Panc1 (cell line): ENCODE results near the gene TRMT13. TPM values are rescaled to one million over a fixed set of nuclear protein-coding genes. Genes with fewer than 3 reads are reported as not detected.

Experiments used
- ATAC-seq: fragments of 200-7000 bp; cut with Tn5 transposase; 2 replicates; pipeline ENCODE4 v1.9.1; 2020; ENCODE audit warnings: mild to moderate bottlenecking, moderate library complexity
- BruUV-seq: library from RNA; stranded (reverse); fragments of 400-500 nt; replicated peaks from 2 replicates; lab custom pipeline; 2021; lab: Mats Ljungman, UMichigan
- CTCF ChIA-PET: fragments of 300-600 bp; sonication (Branson Sonifier 250); formaldehyde crosslinking; loops from one replicate; lab custom pipeline; 2022; ENCODE audit warnings: antibody characterized with exemption; lab: Charles Lee
- POLR2A ChIA-PET: fragments of 300-600 bp; sonication (Branson Sonifier 250); formaldehyde crosslinking; loops from one replicate; lab custom pipeline; 2022; ENCODE audit warnings: antibody characterized with exemption; lab: Charles Lee
- DNase-seq: peaks from one replicate; pipeline ENCODE4 v3.0.0-alpha.2; 2010; ENCODE audit warnings: low read depth, low spot score
- H3K27ac ChIP-seq: 2 replicates; pipeline ENCODE4 v1.5.1; 2011; ENCODE audit warnings: mild to moderate bottlenecking, low read length, inconsistent platforms
- H3K27me3 ChIP-seq: fragments of 200-500 bp; sonication (Bioruptor generic); 2 replicates; pipeline ENCODE4 v1.6.0; 2014; ENCODE audit warnings: low read length, inconsistent platforms; ENCODE audit not compliant: control insufficient read depth, insufficient read depth
- H3K36me3 ChIP-seq: fragments of 200-500 bp; sonication (Bioruptor generic); 2 replicates; pipeline ENCODE4 v1.5.1; 2014; ENCODE audit warnings: inconsistent platforms, mild to moderate bottlenecking, low read length, moderate library complexity; ENCODE audit not compliant: control insufficient read depth, insufficient read depth
- H3K4me1 ChIP-seq: 2 replicates; pipeline ENCODE4 v1.5.1; 2011; ENCODE audit warnings: inconsistent platforms, mild to moderate bottlenecking, low read length, moderate library complexity; ENCODE audit not compliant: control insufficient read depth, insufficient read depth
- H3K4me3 ChIP-seq, 2 experiments: 2 replicates each; pipeline ENCODE4 v1.5.1; 2011 to 2012; ENCODE audit warnings: low read depth in 2 of 2, low read length in 2 of 2, mild to moderate bottlenecking in 2 of 2, inconsistent platforms in 1 of 2, moderate library complexity in 1 of 2
- H3K9me3 ChIP-seq: fragments of 200-500 bp; sonication (Bioruptor generic); 2 replicates; pipeline ENCODE4 v1.5.1; 2014; ENCODE audit warnings: low read depth, mild to moderate bottlenecking, inconsistent platforms, low read length, moderate library complexity; ENCODE audit not compliant: control insufficient read depth, insufficient read depth
- CTCF ChIP-seq: fragments of 450-650 bp; IDR thresholded peaks from 2 replicates; pipeline ENCODE4 v1.5.1; 2017; ENCODE audit warnings: mild to moderate bottlenecking
- POLR2AphosphoS5 ChIP-seq: IDR thresholded peaks from 2 replicates; pipeline ENCODE4 v1.6.1; 2012; ENCODE audit warnings: mild to moderate bottlenecking, low read depth, low read length, moderate library complexity
- REST ChIP-seq, 2 experiments: IDR thresholded peaks; 2 replicates each; pipeline ENCODE4 v1.6.1; 2011 to 2012; ENCODE audit warnings: low read depth in 2 of 2, control low read depth in 1 of 2, low read length in 1 of 2, mild to moderate bottlenecking in 1 of 2, moderate library complexity in 1 of 2; ENCODE audit not compliant: insufficient read depth in 1 of 2
- SIN3A ChIP-seq: IDR thresholded peaks from 2 replicates; pipeline ENCODE4 v1.6.1; 2012; ENCODE audit warnings: low read depth, mild to moderate bottlenecking, low read length, moderate library complexity, borderline replicate concordance; ENCODE audit not compliant: insufficient read depth
- TCF7L2 ChIP-seq: IDR thresholded peaks from 2 replicates; pipeline ENCODE4 v1.6.1; 2011; ENCODE audit warnings: mild to moderate bottlenecking, low read depth, low read length, inconsistent platforms
- in situ Hi-C: cut with HindIII; loops from 2 replicates; pipeline ENCODE4 v1.10.0; 2016; ENCODE audit warnings: low sequenced_read_pairs, low pct_unique_long_range_greater_than_20kb
- intact Hi-C: fragments of 100-400 bp; cut with micrococcal nuclease; formaldehyde crosslinking; loops from one replicate; pipeline ENCODE4 v1.10.0; 2022; ENCODE audit not compliant: unreplicated experiment
- total RNA-seq: library from RNA; stranded (reverse); gene quantifications from one replicate; pipeline ENCODE4 v1.2.1, GENCODE V29; 2021; ENCODE audit not compliant: unreplicated experiment

The TRMT13 gene
- total RNA-seq, 1 experiment from 2014 or later: 6.2 TPM

GRCh38 chr1:100146958-100147357, 14.0 kb downstream of the TRMT13 start:
- Histone ChIP-seq H3K4me3 (no peak overlapping the region), H3K27me3 (no peaks in the 10 kb centered on the region), H3K36me3 (peaks cover 8% of the 10 kb centered on the region), H3K27ac (no peak overlapping the region), H3K4me1 (no peaks in the 10 kb centered on the region), H3K9me3 (no peaks in the 10 kb centered on the region)
- TF ChIP-seq CTCF (no peak), REST (IDR thresholded peaks at IDR 0.05; ENCODE audit: insufficient read depth in 1 of 2, low read depth in 2 of 2, low read length in 1 of 2) (no peak), TCF7L2 (no peak), POLR2AphosphoS5 (no peak), SIN3A (no peak)
- CTCF ChIA-PET: no interaction called here
- in situ Hi-C loops: no loop called here
- intact Hi-C loops: no loop called here
- DNase-seq (no peak), ATAC-seq (no peak)
- no TSS peak for BruUV-seq
- POLR2A ChIA-PET: no interaction called here

GRCh38 chr1:100147875-100148274, 14.9 kb downstream of the TRMT13 start:
- TSS peak; percentile 35 for BruUV-seq
- DNase-seq (no peak), ATAC-seq (no peak)
- H3K4me3 ChIP-seq: no peak overlapping the region
- ChIA-PET CTCF (no interaction called here), POLR2A (no interaction called here)
- H3K9me3 ChIP-seq: no peaks in the 10 kb centered on the region
- in situ Hi-C loops (no loop called here), intact Hi-C loops (no loop called here)
- peaks cover 8% of the 10 kb centered on the region for H3K36me3 ChIP-seq
- no peak overlapping the region for H3K27ac ChIP-seq
- TF ChIP-seq REST (IDR thresholded peaks at IDR 0.05; ENCODE audit: insufficient read depth in 1 of 2, low read depth in 2 of 2, low read length in 1 of 2) (no peak), TCF7L2 (no peak), CTCF (no peak), SIN3A (no peak), POLR2AphosphoS5 (no peak)
- no peaks in the 10 kb centered on the region for H3K4me1 ChIP-seq
- no peaks in the 10 kb centered on the region for H3K27me3 ChIP-seq
